ENCODE results near the gene CLDN8.
A peak's percentile ranks its signal among the peaks of the same experiment; 100 is the strongest.

Gene CLDN8

GRCh38 chr21:30216041-30216723 is at the start of gene CLDN8:
Gene CLDN8 (minus strand): TSS chr21:30216097. CDS start chr21:30215925, 172 bp downstream.
- Mint-ChIP-seq H3K27me3 (no peaks in the 10 kb centered on the region), H3K4me1 (no peaks in the 10 kb centered on the region), H3K9me3 (no peaks in the 10 kb centered on the region), H3K27ac (no peak within 1 kb of the TSS), H3K36me3 (no peaks in the 10 kb centered on the region), H3K4me3 (no peak within 1 kb of the TSS)
- no peak for ATAC-seq

GRCh38 chr21:30257773-30258172 is 41.9 kb upstream of the CLDN8 start:
- Mint-ChIP-seq H3K27ac (no peak overlapping the region), H3K36me3 (no peaks in the 10 kb centered on the region), H3K27me3 (no peaks in the 10 kb centered on the region), H3K4me3 (no peak overlapping the region), H3K9me3 (no peaks in the 10 kb centered on the region), H3K4me1 (no peaks in the 10 kb centered on the region)
- ATAC-seq: no peak

GRCh38 chr21:30256100-30256499 is 40.2 kb upstream of the CLDN8 start:
- ATAC-seq: no peak
- Mint-ChIP-seq H3K36me3 (no peaks in the 10 kb centered on the region), H3K9me3 (no peaks in the 10 kb centered on the region), H3K4me3 (no peak overlapping the region), H3K27ac (no peak overlapping the region), H3K4me1 (no peaks in the 10 kb centered on the region), H3K27me3 (no peaks in the 10 kb centered on the region)

- H3K27me3 Mint-ChIP-seq: no peaks in the 10 kb centered on the region
- no peaks in the 10 kb centered on the region for H3K4me1 Mint-ChIP-seq
- no peak overlapping the region for H3K4me3 Mint-ChIP-seq
- no peak for ATAC-seq
- H3K9me3 Mint-ChIP-seq: no peaks in the 10 kb centered on the region
- no peaks in the 10 kb centered on the region for H3K36me3 Mint-ChIP-seq
- H3K27ac Mint-ChIP-seq: no peak overlapping the region
These were observed 39.8 kb upstream of the CLDN8 start for GRCh38 chr21:30255679-30256078.

- Mint-ChIP-seq H3K4me3 (no peak overlapping the region), H3K27ac (no peak overlapping the region), H3K4me1 (no peaks in the 10 kb centered on the region), H3K27me3 (no peaks in the 10 kb centered on the region), H3K36me3 (no peaks in the 10 kb centered on the region), H3K9me3 (peaks cover 3% of the 10 kb centered on the region)
- no peak for ATAC-seq
These were observed 35.9 kb upstream of the CLDN8 start for GRCh38 chr21:30251781-30252180.

- H3K4me3 Mint-ChIP-seq: no peak overlapping the region
- H3K36me3 Mint-ChIP-seq: no peaks in the 10 kb centered on the region
- H3K9me3 Mint-ChIP-seq: peaks cover 3% of the 10 kb centered on the region
- no peaks in the 10 kb centered on the region for H3K4me1 Mint-ChIP-seq
- ATAC-seq: no peak
- no peaks in the 10 kb centered on the region for H3K27me3 Mint-ChIP-seq
- H3K27ac Mint-ChIP-seq: no peak overlapping the region
These were observed 34.0 kb upstream of the CLDN8 start for GRCh38 chr21:30249936-30250335.

GRCh38 chr21:30248844-30249243 is 32.9 kb upstream of the CLDN8 start:
- H3K36me3 Mint-ChIP-seq: no peaks in the 10 kb centered on the region
- H3K27ac Mint-ChIP-seq: no peak overlapping the region
- H3K4me3 Mint-ChIP-seq: no peak overlapping the region
- no peaks in the 10 kb centered on the region for H3K27me3 Mint-ChIP-seq
- H3K9me3 Mint-ChIP-seq: peaks cover 3% of the 10 kb centered on the region
- no peak for ATAC-seq
- H3K4me1 Mint-ChIP-seq: no peaks in the 10 kb centered on the region

- H3K4me3 Mint-ChIP-seq: no peak overlapping the region
These were observed 29.2 kb upstream of the CLDN8 start for GRCh38 chr21:30245061-30245460.

GRCh38 chr21:30243691-30244090 is 27.8 kb upstream of the CLDN8 start:
- no peak for ATAC-seq
- Mint-ChIP-seq H3K27ac (no peak overlapping the region), H3K4me1 (no peaks in the 10 kb centered on the region), H3K36me3 (no peaks in the 10 kb centered on the region), H3K27me3 (no peaks in the 10 kb centered on the region), H3K4me3 (no peak overlapping the region), H3K9me3 (no peaks in the 10 kb centered on the region)

More at GRCh38 chr21:30245061-30245460, 29.2 kb upstream of the CLDN8 start:
- no peak overlapping the region for H3K27ac Mint-ChIP-seq
- no peak for ATAC-seq
- no peaks in the 10 kb centered on the region for H3K4me1 Mint-ChIP-seq
- H3K9me3 Mint-ChIP-seq: peaks cover 1% of the 10 kb centered on the region
- H3K27me3 Mint-ChIP-seq: no peaks in the 10 kb centered on the region
- no peaks in the 10 kb centered on the region for H3K36me3 Mint-ChIP-seq

GRCh38 chr21:30240661-30241060 is 24.8 kb upstream of the CLDN8 start:
- H3K36me3 Mint-ChIP-seq: no peaks in the 10 kb centered on the region
- no peaks in the 10 kb centered on the region for H3K9me3 Mint-ChIP-seq
- H3K4me1 Mint-ChIP-seq: no peaks in the 10 kb centered on the region
- no peak overlapping the region for H3K4me3 Mint-ChIP-seq
- no peak overlapping the region for H3K27ac Mint-ChIP-seq
- peak; percentile 27 for ATAC-seq
- no peaks in the 10 kb centered on the region for H3K27me3 Mint-ChIP-seq

- Mint-ChIP-seq H3K27me3 (no peaks in the 10 kb centered on the region), H3K9me3 (no peaks in the 10 kb centered on the region), H3K4me3 (no peak overlapping the region), H3K36me3 (no peaks in the 10 kb centered on the region), H3K4me1 (no peaks in the 10 kb centered on the region), H3K27ac (no peak overlapping the region)
- no peak for ATAC-seq
These were observed 22.3 kb upstream of the CLDN8 start for GRCh38 chr21:30238168-30238567.

GRCh38 chr21:30234643-30235042 is 18.7 kb upstream of the CLDN8 start:
- Mint-ChIP-seq H3K27me3 (no peaks in the 10 kb centered on the region), H3K27ac (no peak overlapping the region)

GRCh38 chr21:30234050-30234449 is 18.2 kb upstream of the CLDN8 start:
- Mint-ChIP-seq H3K27ac (no peak overlapping the region), H3K4me3 (no peak overlapping the region), H3K36me3 (no peaks in the 10 kb centered on the region), H3K9me3 (no peaks in the 10 kb centered on the region), H3K27me3 (no peaks in the 10 kb centered on the region), H3K4me1 (no peaks in the 10 kb centered on the region)
- ATAC-seq: no peak

More at GRCh38 chr21:30234643-30235042, 18.7 kb upstream of the CLDN8 start:
- H3K4me1 Mint-ChIP-seq: no peaks in the 10 kb centered on the region
- H3K4me3 Mint-ChIP-seq: no peak overlapping the region
- no peaks in the 10 kb centered on the region for H3K36me3 Mint-ChIP-seq
- no peak for ATAC-seq
- no peaks in the 10 kb centered on the region for H3K9me3 Mint-ChIP-seq

GRCh38 chr21:30233228-30234020 is 17.5 kb upstream of the CLDN8 start:
- Mint-ChIP-seq H3K4me1 (no peaks in the 10 kb centered on the region), H3K4me3 (no peak overlapping the region), H3K27ac (no peak overlapping the region), H3K36me3 (no peaks in the 10 kb centered on the region), H3K27me3 (no peaks in the 10 kb centered on the region), H3K9me3 (no peaks in the 10 kb centered on the region)
- ATAC-seq: no peak

GRCh38 chr21:30232011-30232410 is 16.1 kb upstream of the CLDN8 start:
- Mint-ChIP-seq H3K4me3 (no peak overlapping the region), H3K4me1 (no peaks in the 10 kb centered on the region), H3K36me3 (no peaks in the 10 kb centered on the region), H3K27me3 (no peaks in the 10 kb centered on the region), H3K9me3 (no peaks in the 10 kb centered on the region), H3K27ac (no peak overlapping the region)
- ATAC-seq: no peak
